Lung (tissue), 12 donors: ENCODE measurements around the gene DCP1A. TPM values are rescaled to one million over a fixed set of nuclear protein-coding genes. Genes with fewer than 3 reads are reported as not detected.

ENCODE experiments used
- ATAC-seq: fragments of 200-7000 bp; cut with Tn5 transposase; one replicate; pipeline ENCODE4 v1.9.1; 2020; ENCODE audit warnings: moderate number of reproducible peaks; ENCODE audit not compliant: insufficient read depth, low FRiP score
- DNase-seq, 3 donors: peaks; one replicate each; pipeline ENCODE4 v3.0.0-alpha.2; 2013 to 2017
- H3K27ac ChIP-seq, 2 donors: one replicate each; pipeline ENCODE4 v1.5.1; 2013; ENCODE audit warnings: mild to moderate bottlenecking in 2 of 2, moderate library complexity in 2 of 2, control low read depth in 1 of 2, inconsistent platforms in 1 of 2, low read depth in 1 of 2, low read length in 1 of 2
- H3K27me3 ChIP-seq, 3 donors: one replicate each; pipeline ENCODE4 v1.5.1; 2013; ENCODE audit warnings: low read length in 2 of 3; ENCODE audit not compliant: control insufficient read depth in 3 of 3, insufficient read depth in 3 of 3
- H3K36me3 ChIP-seq, 4 donors: one replicate each; pipeline ENCODE4 v1.5.1; 2013; ENCODE audit warnings: low read length in 4 of 4, mild to moderate bottlenecking in 1 of 4, moderate library complexity in 1 of 4; ENCODE audit not compliant: control insufficient read depth in 4 of 4, insufficient read depth in 4 of 4
- H3K4me1 ChIP-seq, 5 donors: one replicate each; pipeline ENCODE4 v1.5.1; 2013; ENCODE audit warnings: low read length in 5 of 5, mild to moderate bottlenecking in 2 of 5, moderate library complexity in 1 of 5; ENCODE audit not compliant: control insufficient read depth in 5 of 5, insufficient read depth in 5 of 5
- H3K4me3 ChIP-seq: one replicate; pipeline ENCODE4 v1.5.1; 2013; ENCODE audit warnings: mild to moderate bottlenecking, control low read depth, moderate library complexity
- H3K9ac ChIP-seq, 2 donors: one replicate each; pipeline ENCODE4 v1.5.1; 2013; ENCODE audit warnings: low read length in 2 of 2, control low read depth in 1 of 2; ENCODE audit not compliant: insufficient read depth in 1 of 2
- H3K9me3 ChIP-seq, 4 donors: one replicate each; pipeline ENCODE4 v1.5.1; 2013; ENCODE audit warnings: low read length in 3 of 4, mild to moderate bottlenecking in 1 of 4, moderate library complexity in 1 of 4; ENCODE audit not compliant: control insufficient read depth in 4 of 4, insufficient read depth in 3 of 4
- WGBS, 2 donors: extraction: QIAGEN DNeasy Blood & Tissue Kit; methylation state at CpG; one replicate each; pipeline ENCODE4 v1.1.7; 2013; 5-methylcytosine and 5-hydroxymethylcytosine counted together
- polyA plus RNA-seq, 2 donors: library from polyadenylated mRNA; stranded (reverse); fragments of 200-250 nt; gene quantifications; one replicate each; pipeline ENCODE4 v1.2.1, GENCODE V29; 2013
- total RNA-seq, 2 donors: library from RNA; depleted of rRNA in 1 of 2; stranded (reverse); fragments of >200 nt in 1 of 2; gene quantifications; one replicate each; pipeline ENCODE4 v1.2.1, GENCODE V29; 2014 to 2021
- TF ChIP-seq, protein P1 (sequence below): IDR thresholded peaks from 2 replicates; pipeline ENCODE4 v1.5.1; 2012; ENCODE audit warnings: mild to moderate bottlenecking; ENCODE audit errors: control extremely low read depth, extremely low read depth
- donor health status: control.
- donor health status: control.
- donor health status: Bipolar disorder and iron deficiency.
- donor health status: healthy.
- donor health status: DM: yes; HTN: yes; CAD: no.

The DCP1A gene
- total and polyA plus RNA-seq, 4 donors, result 5.9 to 29.3 (median 14.9) TPM

DNA sequence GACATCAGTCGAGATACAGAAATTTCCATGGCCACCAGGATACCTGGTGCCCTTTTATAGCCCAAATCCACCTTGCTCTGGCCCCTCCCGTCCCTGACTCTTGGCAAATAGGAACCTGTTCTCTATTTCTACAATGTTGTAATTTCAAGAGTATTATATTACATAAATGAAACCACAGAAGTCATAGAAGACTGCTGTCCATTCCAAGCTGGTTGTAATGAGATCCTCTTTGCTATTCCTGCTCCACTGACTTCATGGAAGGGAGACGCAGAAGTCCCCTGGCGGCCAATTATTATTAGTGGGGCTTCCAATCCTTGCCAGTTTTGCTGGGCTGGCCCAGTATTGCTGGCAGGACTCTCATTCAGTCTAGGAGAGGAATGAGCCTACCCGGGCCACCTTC, 26.6 kb downstream of the DCP1A start:
- peaks cover 0 to 22% (median 8%) of the 10 kb centered on the region in 5 donors for H3K4me1 ChIP-seq
- ATAC-seq (no peak), DNase-seq (no peak)
- peaks cover 6 to 16% (median 11%) of the 10 kb centered on the region in 4 donors for H3K36me3 ChIP-seq
- no peaks in the 10 kb centered on the region for H3K9me3 ChIP-seq
- H3K27me3 ChIP-seq, result no peaks in the 10 kb centered on the region
- no peak overlapping the region for H3K9ac ChIP-seq
- no peak overlapping the region for H3K4me3 ChIP-seq
- H3K27ac ChIP-seq, result peak overlapping the region in 1 of 2 donors; percentile 43
- TF ChIP-seq, protein P1, sequence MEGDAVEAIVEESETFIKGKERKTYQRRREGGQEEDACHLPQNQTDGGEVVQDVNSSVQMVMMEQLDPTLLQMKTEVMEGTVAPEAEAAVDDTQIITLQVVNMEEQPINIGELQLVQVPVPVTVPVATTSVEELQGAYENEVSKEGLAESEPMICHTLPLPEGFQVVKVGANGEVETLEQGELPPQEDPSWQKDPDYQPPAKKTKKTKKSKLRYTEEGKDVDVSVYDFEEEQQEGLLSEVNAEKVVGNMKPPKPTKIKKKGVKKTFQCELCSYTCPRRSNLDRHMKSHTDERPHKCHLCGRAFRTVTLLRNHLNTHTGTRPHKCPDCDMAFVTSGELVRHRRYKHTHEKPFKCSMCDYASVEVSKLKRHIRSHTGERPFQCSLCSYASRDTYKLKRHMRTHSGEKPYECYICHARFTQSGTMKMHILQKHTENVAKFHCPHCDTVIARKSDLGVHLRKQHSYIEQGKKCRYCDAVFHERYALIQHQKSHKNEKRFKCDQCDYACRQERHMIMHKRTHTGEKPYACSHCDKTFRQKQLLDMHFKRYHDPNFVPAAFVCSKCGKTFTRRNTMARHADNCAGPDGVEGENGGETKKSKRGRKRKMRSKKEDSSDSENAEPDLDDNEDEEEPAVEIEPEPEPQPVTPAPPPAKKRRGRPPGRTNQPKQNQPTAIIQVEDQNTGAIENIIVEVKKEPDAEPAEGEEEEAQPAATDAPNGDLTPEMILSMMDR, result no peak
- WGBS, 2 donors, result 71 to 78% methylated on average over 5 of the region's 5 CpGs

DNA sequence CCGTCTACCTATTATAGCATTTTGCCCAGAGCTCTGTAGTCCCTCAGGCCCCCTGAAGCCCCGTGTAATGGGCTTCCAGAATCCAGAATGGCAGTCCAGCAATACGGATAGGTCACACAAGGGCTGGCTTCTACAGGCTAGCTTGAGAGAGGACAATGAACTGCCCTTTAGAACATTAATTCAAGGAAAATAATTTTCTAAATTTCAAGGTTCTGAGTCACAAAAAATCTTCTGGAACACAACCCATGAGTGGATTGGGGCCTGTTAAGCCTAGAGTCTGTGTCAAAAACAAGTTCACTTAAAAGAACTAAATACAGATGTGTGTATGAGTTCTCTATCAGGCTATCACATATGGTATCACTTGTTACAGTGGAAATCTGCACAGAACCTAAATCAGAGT, 28.8 kb downstream of the DCP1A start:
- no peaks in the 10 kb centered on the region for H3K27me3 ChIP-seq
- no peak for ATAC-seq
- WGBS, 2 donors, result 90 to 98% methylated on average over 3 of the region's 3 CpGs
- no peak overlapping the region for H3K27ac ChIP-seq
- peaks cover 0 to 5% (median 5%) of the 10 kb centered on the region in 5 donors for H3K4me1 ChIP-seq
- no peak overlapping the region for H3K4me3 ChIP-seq
- DNase-seq, result no peak
- no peak overlapping the region for H3K9ac ChIP-seq
- H3K36me3 ChIP-seq, result peaks cover 6 to 16% (median 11%) of the 10 kb centered on the region in 4 donors
- no peaks in the 10 kb centered on the region for H3K9me3 ChIP-seq
- TF ChIP-seq, protein P1, result no peak

DNA sequence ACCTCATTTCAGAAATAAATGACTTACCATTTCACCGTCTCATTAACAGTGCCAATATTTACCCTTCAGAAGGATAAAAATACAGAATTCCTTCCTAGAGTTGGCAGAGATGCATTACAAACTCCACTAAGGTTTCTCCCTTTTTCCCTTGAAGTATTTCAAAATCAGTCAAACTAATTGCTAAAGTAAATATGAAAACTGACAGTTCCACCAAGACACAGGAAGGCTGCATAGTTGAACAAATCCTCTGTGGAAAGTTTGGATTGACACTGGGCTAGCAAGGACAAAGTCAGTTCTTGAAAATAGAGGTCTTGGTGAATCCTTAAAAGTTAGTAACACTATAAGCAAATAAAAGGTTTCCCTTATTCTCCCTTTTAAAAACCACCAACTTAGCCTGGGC, 34.5 kb downstream of the DCP1A start:
- H3K9me3 ChIP-seq, result no peaks in the 10 kb centered on the region
- no peaks in the 10 kb centered on the region for H3K27me3 ChIP-seq
- no peak overlapping the region for H3K27ac ChIP-seq
- H3K4me1 ChIP-seq, result no peaks in the 10 kb centered on the region
- no peak overlapping the region for H3K4me3 ChIP-seq
- 56 to 81% methylated on average over 1 of the region's 1 CpG for WGBS, 2 donors
- TF ChIP-seq, protein P1, result no peak
- no peak overlapping the region for H3K9ac ChIP-seq
- DNase-seq, result no peak
- H3K36me3 ChIP-seq, result peaks cover 17 to 32% (median 21%) of the 10 kb centered on the region in 4 donors
- ATAC-seq, result no peak

DNA sequence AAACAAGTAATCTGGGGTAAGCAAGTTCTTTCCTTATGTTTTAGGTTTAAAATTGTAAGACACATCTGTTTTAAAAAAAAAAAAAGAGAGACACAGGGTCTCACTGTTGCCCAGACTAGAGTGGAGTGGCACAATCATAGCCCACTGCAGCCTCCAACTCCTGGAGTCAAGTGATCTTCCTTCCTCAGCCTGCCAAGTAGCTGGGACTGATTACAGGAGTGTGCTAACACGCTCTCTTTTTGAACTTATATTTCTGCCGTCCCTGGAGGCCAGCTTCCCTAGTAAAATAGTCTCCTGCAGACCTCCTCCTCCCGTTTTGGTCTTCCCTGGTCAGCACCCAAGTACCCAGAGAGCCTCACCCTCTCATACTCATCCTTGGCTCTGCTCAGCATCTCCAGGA, 35.5 kb downstream of the DCP1A start:
- TF ChIP-seq, protein P1, result no peak
- Histone ChIP-seq H3K27ac (no peak overlapping the region), H3K27me3 (no peaks in the 10 kb centered on the region), H3K4me3 (no peak overlapping the region), H3K9me3 (no peaks in the 10 kb centered on the region), H3K9ac (no peak overlapping the region), H3K36me3 (peaks cover 15 to 22% (median 20%) of the 10 kb centered on the region in 4 donors), H3K4me1 (no peaks in the 10 kb centered on the region)
- 85 to 94% methylated on average over 3 of the region's 3 CpGs for WGBS, 2 donors
- DNase-seq (no peak), ATAC-seq (no peak)
